Measurements from ENCODE around the gene CPT1A.

Gene CPT1A

DNA sequence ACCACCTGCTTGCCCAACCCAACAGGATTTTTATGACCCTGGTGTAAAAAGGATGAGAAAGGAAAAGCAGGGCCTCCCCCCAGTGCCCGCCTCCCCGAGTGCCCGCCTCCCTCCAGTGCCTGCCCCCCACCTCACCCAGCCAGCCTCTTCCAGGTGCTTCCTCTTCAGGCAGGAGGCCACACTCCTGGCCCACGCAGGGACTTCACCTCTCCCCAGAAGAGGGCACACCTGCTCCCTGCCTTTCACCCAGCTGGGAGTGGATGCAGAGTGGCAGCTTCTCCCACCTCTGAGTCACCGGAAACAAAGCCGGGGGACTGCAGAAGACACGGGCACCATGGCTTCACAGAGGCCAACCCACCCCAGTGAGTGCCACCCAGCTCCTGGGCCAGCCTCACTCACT, 16.1 kb downstream of the CPT1A start:
- no peak overlapping the region for H3K4me3 ChIP-seq (ENCODE audit: low read depth, low read length)
- H3K9ac ChIP-seq (ENCODE audit: low read depth, low read length): no peak overlapping the region
- peaks cover 4% of the 10 kb centered on the region for H3K4me1 ChIP-seq (ENCODE audit: control insufficient read depth, insufficient read depth, low read length)
- no peaks in the 10 kb centered on the region for H3K27me3 ChIP-seq (ENCODE audit: control insufficient read depth, insufficient read depth, low read length)
- peaks cover 5% of the 10 kb centered on the region for H3K36me3 ChIP-seq (ENCODE audit: control insufficient read depth, insufficient read depth, low read length)
- H3K9me3 ChIP-seq (ENCODE audit: control insufficient read depth, insufficient read depth, low read length): no peaks in the 10 kb centered on the region

DNA sequence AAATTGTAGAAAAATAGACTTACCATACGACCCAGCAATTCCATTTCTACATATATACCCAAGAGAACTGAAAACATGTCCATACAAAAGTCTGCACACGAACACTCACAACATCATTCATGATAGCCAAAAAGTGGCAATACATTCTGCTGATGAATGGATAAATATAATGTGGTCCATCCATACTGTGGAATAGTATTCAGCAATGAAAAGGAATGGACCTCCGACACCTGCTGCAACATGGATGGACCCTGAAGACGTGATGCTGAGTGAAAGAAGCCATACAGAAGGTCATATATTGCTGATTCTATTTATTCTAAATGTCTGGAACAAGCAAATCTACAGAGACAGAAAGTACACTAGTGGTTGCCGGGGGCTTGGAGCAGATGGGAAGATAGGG, 19.2 kb downstream of the CPT1A start:
- Histone ChIP-seq H3K9me3 (ENCODE audit: control insufficient read depth, insufficient read depth, low read length) (no peaks in the 10 kb centered on the region), H3K36me3 (ENCODE audit: control insufficient read depth, insufficient read depth, low read length) (no peaks in the 10 kb centered on the region), H3K9ac (ENCODE audit: low read depth, low read length) (no peak overlapping the region), H3K27me3 (ENCODE audit: control insufficient read depth, insufficient read depth, low read length) (no peaks in the 10 kb centered on the region), H3K4me3 (ENCODE audit: low read depth, low read length) (no peak overlapping the region), H3K4me1 (ENCODE audit: control insufficient read depth, insufficient read depth, low read length) (no peaks in the 10 kb centered on the region)

DNA sequence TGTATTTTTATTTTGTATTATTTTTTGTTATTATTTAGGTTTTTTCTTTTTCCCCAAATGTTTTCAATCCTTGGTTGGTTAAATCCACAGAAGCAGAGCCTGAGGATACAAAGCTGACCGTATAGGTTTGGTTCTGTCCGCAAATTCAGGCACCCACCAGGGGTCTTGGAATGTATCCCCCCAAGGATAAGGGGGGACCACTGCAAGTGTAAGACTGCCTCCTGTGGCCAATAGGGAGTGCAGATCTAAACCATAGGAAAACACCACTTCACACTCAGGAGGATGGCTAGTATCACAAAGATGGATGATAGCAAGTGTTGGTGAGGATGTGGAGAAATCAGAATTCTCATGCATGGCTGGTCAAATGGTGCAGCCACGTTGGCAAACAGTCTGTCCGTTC, 20.0 kb downstream of the CPT1A start:
- Histone ChIP-seq H3K9me3 (ENCODE audit: control insufficient read depth, insufficient read depth, low read length) (no peaks in the 10 kb centered on the region), H3K4me3 (ENCODE audit: low read depth, low read length) (no peak overlapping the region), H3K9ac (ENCODE audit: low read depth, low read length) (no peak overlapping the region), H3K36me3 (ENCODE audit: control insufficient read depth, insufficient read depth, low read length) (no peaks in the 10 kb centered on the region), H3K4me1 (ENCODE audit: control insufficient read depth, insufficient read depth, low read length) (no peaks in the 10 kb centered on the region), H3K27me3 (ENCODE audit: control insufficient read depth, insufficient read depth, low read length) (no peaks in the 10 kb centered on the region)

DNA sequence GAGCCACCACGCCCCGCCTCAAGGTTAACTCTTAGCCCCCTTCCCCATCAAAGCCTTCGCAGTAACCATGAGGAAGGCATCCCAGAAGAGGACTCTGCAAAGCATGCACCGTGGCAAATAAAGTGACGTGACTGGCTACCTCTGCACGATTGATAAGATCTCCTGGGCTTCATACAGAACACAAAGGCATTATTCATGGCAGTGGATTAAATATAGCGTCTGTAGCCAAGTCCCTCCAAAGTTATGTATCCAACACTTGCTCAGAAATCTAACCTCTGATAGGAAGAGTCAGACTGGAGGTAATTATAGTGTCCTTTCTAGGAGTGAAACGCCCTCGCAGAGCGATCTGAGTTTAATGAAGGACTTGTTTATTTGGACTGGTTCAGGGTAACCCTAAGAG, 22.4 kb downstream of the CPT1A start:
- Histone ChIP-seq H3K36me3 (ENCODE audit: control insufficient read depth, insufficient read depth, low read length) (peaks cover 2% of the 10 kb centered on the region), H3K4me1 (ENCODE audit: control insufficient read depth, insufficient read depth, low read length) (no peaks in the 10 kb centered on the region)

DNA sequence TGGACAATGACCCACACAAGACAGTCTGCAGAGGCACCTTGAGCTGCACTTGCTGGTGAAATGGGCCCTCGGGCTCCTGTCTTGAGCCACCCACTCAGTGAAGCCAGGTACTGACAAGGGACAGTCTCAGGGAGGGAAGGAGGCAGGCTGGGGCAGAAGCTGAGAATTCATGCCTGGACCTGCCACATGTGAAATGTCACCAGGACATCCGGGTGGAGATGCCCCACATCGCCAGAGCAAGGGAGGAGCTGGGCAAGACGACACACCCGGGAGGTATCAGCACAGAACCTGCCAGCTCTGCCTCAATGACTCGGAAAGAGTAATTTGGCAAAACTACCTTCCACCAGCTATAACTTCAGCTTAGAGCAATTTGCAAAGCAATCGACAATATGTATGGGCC, 23.5 kb downstream of the CPT1A start:
- Histone ChIP-seq H3K4me1 (ENCODE audit: control insufficient read depth, insufficient read depth, low read length) (no peaks in the 10 kb centered on the region), H3K27me3 (ENCODE audit: control insufficient read depth, insufficient read depth, low read length) (no peaks in the 10 kb centered on the region), H3K36me3 (ENCODE audit: control insufficient read depth, insufficient read depth, low read length) (peaks cover 2% of the 10 kb centered on the region), H3K4me3 (ENCODE audit: low read depth, low read length) (no peak overlapping the region), H3K9ac (ENCODE audit: low read depth, low read length) (no peak overlapping the region), H3K9me3 (ENCODE audit: control insufficient read depth, insufficient read depth, low read length) (no peaks in the 10 kb centered on the region)

More for the DNA sequence above, 22.4 kb downstream of the CPT1A start:
- H3K9ac ChIP-seq (ENCODE audit: low read depth, low read length): no peak overlapping the region
- H3K9me3 ChIP-seq (ENCODE audit: control insufficient read depth, insufficient read depth, low read length): no peaks in the 10 kb centered on the region
- H3K27me3 ChIP-seq (ENCODE audit: control insufficient read depth, insufficient read depth, low read length): no peaks in the 10 kb centered on the region
- H3K4me3 ChIP-seq (ENCODE audit: low read depth, low read length): no peak overlapping the region

DNA sequence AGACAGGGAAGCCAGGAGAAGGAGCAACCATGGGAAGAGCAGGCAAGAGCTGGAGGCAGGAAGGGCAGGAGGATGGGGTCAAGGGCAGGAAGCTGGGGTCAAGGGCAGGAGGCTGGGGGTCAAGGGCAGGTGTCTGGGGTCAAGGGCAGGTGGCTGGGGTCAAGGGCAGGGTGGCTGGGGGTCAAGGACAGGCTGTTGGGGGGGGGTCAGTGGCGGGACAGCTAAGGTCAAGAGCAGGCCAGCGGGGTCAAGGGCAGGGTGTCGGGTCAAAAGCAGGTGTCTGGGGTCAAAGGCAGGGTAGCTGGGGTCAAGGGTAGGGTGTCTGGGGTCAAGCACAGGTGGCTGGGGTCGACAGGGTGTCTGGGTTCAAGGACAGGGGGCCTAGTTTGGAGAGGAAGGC, 24.2 kb downstream of the CPT1A start:
- Histone ChIP-seq H3K4me1 (ENCODE audit: control insufficient read depth, insufficient read depth, low read length) (no peaks in the 10 kb centered on the region), H3K4me3 (ENCODE audit: low read depth, low read length) (no peak overlapping the region), H3K36me3 (ENCODE audit: control insufficient read depth, insufficient read depth, low read length) (peaks cover 6% of the 10 kb centered on the region), H3K9ac (ENCODE audit: low read depth, low read length) (no peak overlapping the region), H3K9me3 (ENCODE audit: control insufficient read depth, insufficient read depth, low read length) (no peaks in the 10 kb centered on the region), H3K27me3 (ENCODE audit: control insufficient read depth, insufficient read depth, low read length) (no peaks in the 10 kb centered on the region)

DNA sequence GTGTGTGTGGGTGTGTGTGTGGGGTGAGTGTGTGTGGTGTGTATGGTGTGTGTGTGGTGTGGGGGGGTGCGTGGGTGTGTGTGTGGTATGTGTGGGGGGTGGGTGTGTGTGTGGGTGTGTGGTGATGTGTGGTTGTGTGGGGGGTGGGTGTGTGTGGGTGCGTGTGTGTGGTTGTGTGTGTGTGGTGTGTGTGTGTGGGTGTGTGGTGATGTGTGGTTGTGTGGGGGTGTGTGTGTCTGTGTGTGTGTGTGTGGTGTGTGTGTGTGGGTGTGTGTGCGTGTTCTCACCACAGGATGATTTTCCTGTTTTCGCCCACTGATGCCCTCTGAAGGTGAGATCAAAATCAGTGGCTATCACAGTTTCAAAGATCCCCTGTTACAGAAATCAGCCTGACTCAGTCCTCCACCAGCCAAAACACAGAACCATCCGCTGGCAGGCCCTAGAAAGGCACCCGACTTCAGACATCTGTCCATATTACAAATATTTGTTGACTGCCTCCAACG, 24.7 kb downstream of the CPT1A start:
- H3K4me3 ChIP-seq (ENCODE audit: low read depth, low read length): no peak overlapping the region
- no peaks in the 10 kb centered on the region for H3K27me3 ChIP-seq (ENCODE audit: control insufficient read depth, insufficient read depth, low read length)
- H3K36me3 ChIP-seq (ENCODE audit: control insufficient read depth, insufficient read depth, low read length): peaks cover 9% of the 10 kb centered on the region
- no peaks in the 10 kb centered on the region for H3K4me1 ChIP-seq (ENCODE audit: control insufficient read depth, insufficient read depth, low read length)
- no peaks in the 10 kb centered on the region for H3K9me3 ChIP-seq (ENCODE audit: control insufficient read depth, insufficient read depth, low read length)
- H3K9ac ChIP-seq (ENCODE audit: low read depth, low read length): no peak overlapping the region

DNA sequence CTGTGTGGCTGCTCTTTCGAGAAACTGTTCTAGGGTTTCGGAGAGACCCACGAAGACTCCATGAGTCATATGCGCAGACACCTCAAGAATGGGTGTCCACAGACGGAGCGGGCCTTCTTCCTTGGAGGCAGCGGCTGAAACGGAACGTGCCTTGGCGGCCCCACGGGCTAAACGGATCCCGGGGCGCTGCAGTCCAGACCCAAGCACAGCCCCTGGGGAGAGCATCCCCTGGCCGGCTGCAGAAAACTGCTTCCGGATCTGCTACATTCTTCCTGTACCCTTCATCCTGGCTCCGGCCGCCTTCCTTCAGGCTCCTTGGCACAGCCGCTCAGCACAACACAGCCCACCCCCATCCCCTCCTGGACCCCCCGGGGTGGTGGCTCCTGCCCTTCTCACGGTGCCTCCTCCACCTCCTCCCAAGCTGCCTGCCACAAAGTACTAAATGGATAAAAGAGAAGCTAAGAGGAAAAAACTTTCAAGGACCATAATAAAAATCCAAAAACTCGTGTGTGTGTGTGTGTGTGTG, 25.4 kb downstream of the CPT1A start:
- Histone ChIP-seq H3K9ac (ENCODE audit: low read depth, low read length) (no peak overlapping the region), H3K9me3 (ENCODE audit: control insufficient read depth, insufficient read depth, low read length) (no peaks in the 10 kb centered on the region), H3K4me3 (ENCODE audit: low read depth, low read length) (no peak overlapping the region), H3K27me3 (ENCODE audit: control insufficient read depth, insufficient read depth, low read length) (no peaks in the 10 kb centered on the region), H3K4me1 (ENCODE audit: control insufficient read depth, insufficient read depth, low read length) (no peaks in the 10 kb centered on the region), H3K36me3 (ENCODE audit: control insufficient read depth, insufficient read depth, low read length) (peaks cover 9% of the 10 kb centered on the region)

DNA sequence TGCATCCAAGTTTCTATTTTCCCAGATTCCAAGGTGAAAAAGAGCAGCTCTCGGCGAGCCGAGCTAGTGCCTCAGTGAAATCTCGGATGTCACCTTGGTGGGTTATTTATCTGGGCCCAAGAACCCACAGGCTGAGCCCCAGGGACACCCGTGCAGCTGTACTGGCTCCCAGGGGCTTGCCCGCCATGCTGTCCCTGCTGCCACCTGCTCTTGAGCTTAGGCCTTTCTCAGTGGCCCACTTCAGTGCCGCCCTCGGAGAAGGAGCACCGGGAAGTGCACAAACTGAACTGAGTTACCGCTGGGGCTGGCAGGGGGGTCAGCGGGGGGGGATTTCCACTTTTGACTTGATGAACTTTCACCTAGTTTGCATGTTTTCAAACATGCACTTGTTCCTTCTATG, 27.9 kb downstream of the CPT1A start:
- Histone ChIP-seq H3K4me3 (ENCODE audit: low read depth, low read length) (no peak overlapping the region), H3K4me1 (ENCODE audit: control insufficient read depth, insufficient read depth, low read length) (no peaks in the 10 kb centered on the region), H3K27me3 (ENCODE audit: control insufficient read depth, insufficient read depth, low read length) (no peaks in the 10 kb centered on the region), H3K9me3 (ENCODE audit: control insufficient read depth, insufficient read depth, low read length) (no peaks in the 10 kb centered on the region), H3K36me3 (ENCODE audit: control insufficient read depth, insufficient read depth, low read length) (peaks cover 14% of the 10 kb centered on the region), H3K9ac (ENCODE audit: low read depth, low read length) (no peak overlapping the region)

DNA sequence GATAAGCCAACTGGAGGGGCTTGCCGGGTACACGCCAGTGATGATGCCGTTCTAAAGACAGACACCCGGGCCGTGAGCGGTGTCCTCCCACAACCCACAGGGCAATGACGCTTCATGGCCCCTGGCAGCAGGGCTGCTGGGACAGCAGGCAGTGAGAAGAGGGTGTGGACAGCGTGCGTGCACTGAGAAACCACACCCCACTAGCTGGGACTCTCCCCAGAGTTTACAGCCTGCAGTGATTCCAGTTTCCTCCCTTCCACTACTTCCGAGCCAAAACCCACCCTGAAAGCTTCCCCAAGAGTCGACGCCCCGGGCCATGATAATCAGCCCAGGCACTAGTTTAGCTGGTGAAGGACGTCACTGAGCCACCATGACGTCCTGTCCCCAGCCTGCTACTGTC, 29.2 kb downstream of the CPT1A start:
- Histone ChIP-seq H3K36me3 (ENCODE audit: control insufficient read depth, insufficient read depth, low read length) (peaks cover 17% of the 10 kb centered on the region), H3K9me3 (ENCODE audit: control insufficient read depth, insufficient read depth, low read length) (no peaks in the 10 kb centered on the region), H3K4me1 (ENCODE audit: control insufficient read depth, insufficient read depth, low read length) (no peaks in the 10 kb centered on the region), H3K9ac (ENCODE audit: low read depth, low read length) (no peak overlapping the region), H3K27me3 (ENCODE audit: control insufficient read depth, insufficient read depth, low read length) (no peaks in the 10 kb centered on the region), H3K4me3 (ENCODE audit: low read depth, low read length) (no peak overlapping the region)

DNA sequence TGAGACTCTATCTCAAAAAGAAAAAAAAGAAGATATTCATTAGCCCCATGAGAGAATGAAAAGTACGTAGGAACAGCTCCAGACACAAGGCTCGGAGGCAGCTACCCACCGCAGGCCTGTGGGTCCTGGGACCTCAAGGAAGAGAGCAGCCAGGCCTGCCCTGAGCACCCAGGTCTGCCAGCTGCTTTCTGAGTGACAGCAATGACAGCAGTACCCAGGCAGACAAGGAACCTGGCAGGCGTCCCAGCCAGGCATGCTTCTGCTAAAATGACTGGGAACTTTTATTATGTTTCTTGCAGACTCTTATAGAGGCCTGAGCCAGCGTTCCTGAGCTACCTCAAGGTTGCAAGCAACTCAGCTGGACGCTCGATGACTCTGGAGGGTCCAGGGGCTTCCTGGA, 31.6 kb downstream of the CPT1A start:
- Histone ChIP-seq H3K27me3 (ENCODE audit: control insufficient read depth, insufficient read depth, low read length) (no peaks in the 10 kb centered on the region), H3K4me1 (ENCODE audit: control insufficient read depth, insufficient read depth, low read length) (no peaks in the 10 kb centered on the region), H3K4me3 (ENCODE audit: low read depth, low read length) (no peak overlapping the region), H3K9ac (ENCODE audit: low read depth, low read length) (no peak overlapping the region), H3K9me3 (ENCODE audit: control insufficient read depth, insufficient read depth, low read length) (no peaks in the 10 kb centered on the region), H3K36me3 (ENCODE audit: control insufficient read depth, insufficient read depth, low read length) (peaks cover 18% of the 10 kb centered on the region)

DNA sequence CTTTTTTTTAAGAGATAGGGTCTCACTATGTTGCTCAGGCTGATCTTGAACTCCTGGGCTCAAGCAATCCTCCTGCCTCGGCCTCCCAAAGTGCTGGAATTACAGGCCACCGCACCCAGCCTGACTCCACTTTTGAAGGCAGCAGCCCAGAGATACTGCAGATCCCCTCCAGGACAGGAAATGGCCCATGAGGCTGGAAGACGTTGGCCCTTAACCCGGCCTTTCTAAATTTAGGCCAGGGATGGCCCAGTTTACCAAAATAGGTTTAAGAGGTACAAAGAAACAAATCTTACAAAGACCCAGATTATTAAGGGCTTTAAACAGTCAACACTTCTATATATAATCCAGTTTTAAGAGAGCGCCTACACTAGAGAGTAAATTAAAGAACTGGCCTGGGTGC, 32.2 kb downstream of the CPT1A start:
- H3K9me3 ChIP-seq (ENCODE audit: control insufficient read depth, insufficient read depth, low read length): no peaks in the 10 kb centered on the region
- no peak overlapping the region for H3K4me3 ChIP-seq (ENCODE audit: low read depth, low read length)
- H3K27me3 ChIP-seq (ENCODE audit: control insufficient read depth, insufficient read depth, low read length): no peaks in the 10 kb centered on the region
- H3K9ac ChIP-seq (ENCODE audit: low read depth, low read length): no peak overlapping the region
- H3K4me1 ChIP-seq (ENCODE audit: control insufficient read depth, insufficient read depth, low read length): no peaks in the 10 kb centered on the region
- peaks cover 18% of the 10 kb centered on the region for H3K36me3 ChIP-seq (ENCODE audit: control insufficient read depth, insufficient read depth, low read length)

Measured in iPS-15b (cell line).